RPMI7951 (cell line): ENCODE results near the gene RNF2. TPM values are rescaled to one million over a fixed set of nuclear protein-coding genes. Genes with fewer than 3 reads are reported as not detected.

Experiments
- DNase-seq: peaks from one replicate; pipeline ENCODE4 v3.0.0-alpha.2; 2012; ENCODE audit warnings: low read depth
- total RNA-seq: library from RNA; depleted of rRNA; stranded (reverse); fragments of >200 nt; shearing (Covaris generic); gene quantifications from 2 replicates; pipeline ENCODE4 v1.2.3, GENCODE V29; 2014; rRNA removed

The RNF2 gene
- total RNA-seq, 1 experiment from 2014 or later: 21.1 TPM

DNA sequence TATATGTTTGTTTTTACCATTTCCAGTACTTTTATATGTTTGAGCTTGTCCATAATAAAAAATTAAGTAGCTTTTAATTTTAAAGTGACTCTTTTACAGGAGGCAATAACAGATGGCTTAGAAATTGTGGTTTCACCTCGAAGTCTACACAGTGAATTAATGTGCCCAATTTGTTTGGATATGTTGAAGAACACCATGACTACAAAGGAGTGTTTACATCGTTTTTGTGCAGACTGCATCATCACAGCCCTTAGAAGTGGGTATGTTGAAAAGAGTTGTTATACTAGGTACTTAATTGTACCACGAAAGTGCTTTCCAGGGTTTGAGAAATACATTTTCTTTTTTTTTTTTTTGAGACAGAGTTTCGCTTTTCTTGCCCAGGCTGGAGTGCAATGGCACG lies 46.1 kb downstream of the RNF2 start:
- no peak for DNase-seq

DNA sequence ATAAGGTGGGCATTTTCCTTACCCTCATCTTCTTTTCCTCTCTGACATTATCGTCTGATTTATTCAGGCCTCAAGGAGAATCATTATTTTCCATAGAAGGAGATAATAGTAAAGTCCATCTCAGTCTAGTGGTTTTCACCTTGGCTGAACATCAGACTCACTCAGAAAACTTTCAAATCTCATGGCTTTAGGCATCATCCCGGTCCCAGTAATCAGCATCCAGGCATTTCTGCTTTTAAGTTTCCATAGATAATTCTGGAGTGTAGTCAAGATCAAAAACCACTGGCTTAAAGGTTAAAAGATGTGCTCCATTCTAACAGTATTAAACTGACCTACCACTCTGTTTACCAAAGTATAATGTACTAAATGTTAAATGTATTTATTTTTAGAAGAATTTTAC lies 49.4 kb downstream of the RNF2 start:
- DNase-seq: no peak

DNA sequence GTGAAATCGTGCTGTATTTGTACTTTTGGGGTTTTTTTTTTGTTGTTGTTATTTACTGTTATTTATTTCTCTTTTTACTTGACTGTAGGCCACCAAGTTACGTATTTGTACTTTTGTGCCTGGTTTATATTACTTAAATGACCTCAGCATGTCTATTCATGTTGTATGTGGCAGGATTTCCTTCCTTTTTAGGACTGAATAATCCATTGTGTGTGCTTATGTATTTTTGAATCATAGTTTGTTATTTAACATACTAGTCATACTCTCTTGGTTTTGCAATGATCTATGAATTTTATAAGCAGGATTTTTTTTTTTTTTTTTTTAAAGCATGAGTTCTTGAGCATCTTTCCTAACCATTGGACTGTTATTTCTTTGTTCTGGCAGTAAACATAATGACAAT lies 51.2 kb downstream of the RNF2 start:
- DNase-seq: no peak

DNA sequence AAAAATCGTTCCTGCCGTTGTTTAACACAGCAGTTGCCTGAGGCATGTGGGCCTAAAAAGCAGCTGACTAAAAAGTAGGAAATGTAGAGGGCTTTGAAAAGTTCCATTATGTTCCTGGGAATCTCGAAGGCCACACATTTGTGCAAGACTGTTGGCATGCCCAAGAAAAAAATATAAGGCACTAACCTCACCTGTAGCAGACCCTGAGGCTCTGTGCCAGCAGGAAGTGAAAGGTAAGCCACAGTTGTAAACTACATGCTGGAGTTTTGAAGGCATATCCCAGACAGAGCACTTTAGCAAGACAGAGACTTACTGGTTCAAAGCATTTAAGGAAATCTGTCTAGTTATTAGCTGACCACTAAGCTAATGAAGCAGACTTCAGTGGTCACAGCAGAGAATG lies 58.7 kb downstream of the RNF2 start:
- DNase-seq: peak; percentile 7

DNA sequence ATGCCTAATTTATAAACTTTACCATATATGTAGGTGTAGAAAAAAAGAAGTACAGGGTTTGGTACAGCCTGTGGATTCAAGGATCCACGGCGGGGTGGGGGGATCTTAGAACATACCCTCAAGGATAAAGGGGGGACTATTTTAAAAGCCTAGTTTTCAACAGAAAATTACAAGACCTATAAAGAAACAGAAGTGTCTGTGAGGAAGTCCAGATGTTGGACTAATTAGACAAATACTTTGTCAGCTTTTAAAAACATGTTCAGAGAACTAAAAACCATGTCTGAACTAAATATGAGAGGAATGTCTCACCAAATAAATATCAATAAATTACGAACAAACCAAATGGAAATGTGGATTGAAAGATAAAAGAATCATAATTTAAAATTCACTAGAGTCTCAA lies 59.8 kb downstream of the RNF2 start:
- DNase-seq: no peak

DNA sequence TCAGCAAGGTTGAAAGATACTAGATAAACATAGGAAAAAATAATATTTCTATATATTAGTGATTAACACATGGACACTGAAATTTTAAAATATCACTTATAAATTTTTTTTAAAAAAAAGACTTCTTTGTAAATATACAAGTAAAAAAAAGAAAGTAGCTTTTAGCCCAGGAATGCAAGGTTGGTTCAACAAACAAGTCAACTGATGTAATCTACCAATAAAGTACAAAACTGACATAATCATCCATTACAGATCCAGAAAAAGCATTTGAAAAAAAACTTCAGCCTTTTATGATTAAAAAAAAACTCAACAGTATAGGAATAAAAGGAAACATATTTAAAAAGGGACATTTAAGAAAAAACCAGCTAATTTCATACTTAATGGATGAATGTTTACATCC lies 63.0 kb downstream of the RNF2 start:
- DNase-seq: no peak

- no peak for DNase-seq
Measured at GRCh38 chr1:185110145-185110544, 64.8 kb downstream of the RNF2 start.

GRCh38 chr1:185111873-185112272 lies 66.5 kb downstream of the RNF2 start:
- DNase-seq: no peak

DNA sequence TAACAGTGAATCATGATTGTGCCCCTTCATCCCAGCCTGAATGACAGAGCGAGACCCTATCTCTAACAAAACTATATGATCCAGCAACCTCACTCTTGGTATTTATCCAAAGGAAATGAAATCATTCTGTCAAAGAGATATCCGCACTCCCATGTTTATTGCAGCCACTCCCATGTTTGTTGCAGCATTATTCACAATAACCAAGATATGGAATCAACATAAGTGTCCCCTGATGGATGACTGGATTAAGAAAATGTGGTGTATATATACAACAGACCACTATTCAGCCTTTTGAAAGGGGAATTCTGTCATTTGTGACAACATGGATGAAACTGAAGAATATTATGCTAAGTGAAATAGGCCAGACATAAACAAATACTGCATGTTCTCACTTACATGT lies 67.0 kb downstream of the RNF2 start:
- DNase-seq: no peak

DNA sequence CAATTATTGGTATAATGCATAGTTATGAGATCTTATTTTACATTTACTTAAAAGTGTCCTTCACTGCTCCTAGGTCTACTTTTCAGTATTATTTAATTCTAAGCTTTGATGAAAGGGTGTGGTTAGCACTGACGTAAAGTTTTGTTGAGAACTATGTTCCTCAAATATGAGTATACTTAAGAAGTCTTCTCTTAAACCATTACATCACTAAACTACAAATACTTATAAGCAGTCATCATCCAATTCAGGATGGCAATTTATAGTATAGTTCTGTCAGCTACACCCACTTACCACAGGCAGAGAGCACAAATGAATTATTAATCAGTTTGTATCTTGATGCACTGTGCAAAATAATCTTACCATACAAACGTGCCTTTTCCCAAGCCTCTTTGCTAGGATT lies 84.3 kb downstream of the RNF2 start:
- no peak for DNase-seq

DNA sequence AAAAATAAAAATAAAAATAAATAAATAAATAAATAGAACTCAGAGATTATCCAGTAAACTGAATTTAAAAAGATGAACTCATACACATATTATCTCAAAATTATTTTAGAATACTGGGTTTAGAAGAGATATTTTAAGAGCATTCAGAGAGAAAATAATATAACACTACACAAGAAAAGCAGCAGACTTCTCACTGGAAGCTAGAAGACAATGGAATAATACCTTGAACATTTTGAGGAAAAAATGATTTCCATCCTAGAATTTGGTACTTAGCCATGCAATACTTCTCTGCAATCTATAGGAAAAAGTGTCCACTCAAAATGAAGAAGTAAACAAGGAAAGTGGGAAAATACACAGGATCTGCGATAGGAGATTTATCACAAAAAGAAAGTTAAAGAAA lies 87.2 kb downstream of the RNF2 start:
- no peak for DNase-seq

DNA sequence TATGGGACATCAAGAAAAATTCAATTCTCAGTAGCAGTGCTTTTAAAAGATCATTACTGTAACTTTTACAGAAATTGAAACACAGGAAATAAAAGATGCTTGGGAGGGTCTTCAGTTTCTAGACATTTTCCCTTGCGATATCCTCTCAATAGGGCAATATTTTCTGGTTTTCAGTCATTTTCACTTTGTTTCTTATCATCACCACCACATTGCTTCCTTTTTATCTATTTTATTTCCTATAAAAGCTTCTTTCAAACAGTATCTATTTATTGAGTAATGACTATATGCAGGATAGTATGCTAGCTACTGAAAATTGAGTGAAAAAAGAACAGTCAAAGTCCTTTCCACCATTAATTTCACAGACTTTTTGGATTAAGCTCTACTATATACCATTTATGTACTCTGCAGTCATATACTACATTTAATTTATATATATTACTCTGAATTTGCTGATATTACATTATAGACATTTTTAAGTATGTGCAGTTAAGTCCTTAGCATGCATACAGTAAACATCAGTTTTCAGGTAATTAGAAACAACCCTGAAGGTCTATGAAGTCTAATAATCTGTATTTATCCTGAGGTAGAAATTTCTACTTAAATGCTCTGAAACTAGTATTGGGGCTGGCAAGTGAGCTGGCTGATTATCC lies 92.7 kb downstream of the RNF2 start:
- no peak for DNase-seq

DNA sequence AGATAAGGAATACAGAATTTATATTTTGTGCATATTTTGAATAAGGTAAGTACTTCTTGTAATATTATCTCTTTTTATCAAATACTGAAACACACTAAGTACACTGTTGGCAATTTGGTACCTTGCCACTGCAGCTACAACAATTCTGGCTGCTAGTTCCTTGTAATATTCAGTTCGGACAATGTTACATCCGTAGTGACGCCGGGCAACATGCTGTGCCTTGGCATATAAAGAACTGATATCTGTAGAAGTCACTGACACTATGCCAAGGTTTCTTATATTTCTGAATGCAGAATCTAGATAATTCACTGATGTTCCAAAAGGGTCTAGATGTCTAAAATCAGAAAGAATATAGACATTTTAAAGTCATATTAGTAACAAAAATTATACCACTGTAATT lies 93.9 kb downstream of the RNF2 start:
- no peak for DNase-seq

DNA sequence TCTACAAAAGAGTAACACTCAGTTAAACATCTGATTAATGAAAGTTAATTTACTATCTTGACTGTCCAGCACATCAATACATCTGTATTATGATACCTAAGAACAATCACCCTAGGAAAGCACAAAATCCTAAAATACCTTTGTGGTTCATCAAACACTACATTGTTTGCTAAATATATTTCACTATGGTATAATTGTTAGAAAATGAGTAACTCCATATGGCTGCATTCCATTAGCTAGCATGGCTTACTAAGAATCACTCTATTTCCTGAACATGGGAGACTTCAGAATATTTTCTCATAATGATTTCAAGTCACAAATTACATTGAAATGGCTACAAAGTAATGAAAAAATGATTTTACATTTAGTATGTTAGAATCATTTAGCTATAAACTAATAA lies 98.9 kb downstream of the RNF2 start:
- DNase-seq: no peak

- no peak for DNase-seq
Measured at GRCh38 chr1:185151215-185151614, 105.9 kb downstream of the RNF2 start.

Other genes with a start within 250 kb of the RNF2 start
- 9.7 and 9.9 TPM in 2 replicates for gene NIBAN1, start 71.0 kb upstream of the RNF2 start, total RNA-seq
- gene TRMT1L, start 111.4 kb downstream of the RNF2 start, total RNA-seq: 19.2 and 20.4 TPM in 2 replicates
- gene SWT1, start 111.6 kb downstream of the RNF2 start, total RNA-seq: 3.4 and 4.7 TPM in 2 replicates